GM12874 (cell line): Measurements from ENCODE around the gene PCARE.

ENCODE experiments used
- TF ChIP-seq, protein P1 (sequence below): IDR thresholded peaks from 2 replicates; pipeline ENCODE4 v1.5.1; 2011; ENCODE audit warnings: low read depth, mild to moderate bottlenecking, control low read depth, low read length, moderate library complexity; ENCODE audit not compliant: insufficient read depth

PCARE gene

GRCh38 chr2:29053223-29053622 lies 21.1 kb downstream of the PCARE start:
- TF ChIP-seq, protein P1, sequence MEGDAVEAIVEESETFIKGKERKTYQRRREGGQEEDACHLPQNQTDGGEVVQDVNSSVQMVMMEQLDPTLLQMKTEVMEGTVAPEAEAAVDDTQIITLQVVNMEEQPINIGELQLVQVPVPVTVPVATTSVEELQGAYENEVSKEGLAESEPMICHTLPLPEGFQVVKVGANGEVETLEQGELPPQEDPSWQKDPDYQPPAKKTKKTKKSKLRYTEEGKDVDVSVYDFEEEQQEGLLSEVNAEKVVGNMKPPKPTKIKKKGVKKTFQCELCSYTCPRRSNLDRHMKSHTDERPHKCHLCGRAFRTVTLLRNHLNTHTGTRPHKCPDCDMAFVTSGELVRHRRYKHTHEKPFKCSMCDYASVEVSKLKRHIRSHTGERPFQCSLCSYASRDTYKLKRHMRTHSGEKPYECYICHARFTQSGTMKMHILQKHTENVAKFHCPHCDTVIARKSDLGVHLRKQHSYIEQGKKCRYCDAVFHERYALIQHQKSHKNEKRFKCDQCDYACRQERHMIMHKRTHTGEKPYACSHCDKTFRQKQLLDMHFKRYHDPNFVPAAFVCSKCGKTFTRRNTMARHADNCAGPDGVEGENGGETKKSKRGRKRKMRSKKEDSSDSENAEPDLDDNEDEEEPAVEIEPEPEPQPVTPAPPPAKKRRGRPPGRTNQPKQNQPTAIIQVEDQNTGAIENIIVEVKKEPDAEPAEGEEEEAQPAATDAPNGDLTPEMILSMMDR, result no peak

GRCh38 chr2:29052807-29053206 lies 21.5 kb downstream of the PCARE start:
- TF ChIP-seq, protein P1, result no peak

DNA sequence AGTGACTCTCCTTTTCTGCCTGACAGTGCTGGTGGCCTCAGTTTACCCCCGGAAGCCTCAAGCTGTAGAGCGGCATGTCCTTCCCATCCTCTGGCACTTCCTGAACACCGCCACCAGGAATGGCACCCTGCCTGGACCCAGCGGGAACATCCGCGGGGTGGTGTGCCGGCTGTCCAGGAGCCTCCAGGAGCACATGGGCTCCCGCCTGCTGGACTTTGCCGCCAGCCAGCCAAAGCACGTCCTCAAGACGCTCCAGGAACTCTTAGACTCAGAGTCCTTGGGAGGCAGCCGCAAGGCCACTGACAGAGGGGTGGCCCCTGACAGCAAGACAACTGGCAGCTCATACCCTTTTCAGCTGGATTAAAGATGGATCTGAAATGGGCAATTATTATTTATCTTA lies 22.6 kb downstream of the PCARE start:
- TF ChIP-seq, protein P1, result no peak

GRCh38 chr2:29050591-29050990 lies 23.7 kb downstream of the PCARE start:
- TF ChIP-seq, protein P1, result no peak

GRCh38 chr2:29047083-29047845 lies 27.1 kb downstream of the PCARE start:
- TF ChIP-seq, protein P1, result no peak

DNA sequence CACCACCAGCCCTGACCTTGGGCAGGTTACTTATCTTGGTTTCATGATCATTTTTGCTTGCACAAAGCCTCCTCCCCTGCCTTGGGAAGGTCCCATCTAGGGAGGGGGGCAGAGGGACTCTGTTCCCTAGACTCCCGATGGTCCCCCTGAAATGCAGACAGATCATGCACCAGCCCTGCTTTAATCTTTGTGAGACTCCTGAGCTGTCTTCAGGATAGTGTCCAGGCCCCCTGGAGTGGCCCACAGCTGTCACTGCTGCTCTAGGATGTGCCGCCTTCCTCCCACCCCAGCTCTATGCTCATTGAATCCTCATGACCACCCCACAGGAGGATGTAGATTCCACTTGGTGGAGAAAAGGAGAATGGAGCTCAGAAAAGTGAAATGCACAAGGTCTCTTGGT lies 28.0 kb downstream of the PCARE start:
- TF ChIP-seq, protein P1, result no peak

DNA sequence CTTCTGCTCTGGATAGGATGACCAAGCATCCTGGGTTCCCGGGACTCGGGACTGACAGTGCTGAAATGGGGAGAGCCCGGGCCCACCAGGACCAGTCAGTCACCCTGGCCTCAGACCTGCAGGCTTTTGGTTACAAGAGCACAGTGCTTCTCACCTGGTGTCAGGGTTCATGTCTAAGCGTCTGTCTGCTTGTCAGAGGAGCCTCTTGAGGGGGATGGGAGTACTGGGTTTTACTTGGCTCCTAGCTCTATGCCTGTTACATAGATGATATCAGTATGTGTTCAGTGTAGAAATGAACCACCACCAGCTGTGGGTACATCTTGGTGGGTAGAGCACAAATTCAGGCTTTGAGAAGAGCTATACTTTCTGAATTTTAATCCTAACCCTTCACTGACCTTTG lies 29.9 kb downstream of the PCARE start:
- TF ChIP-seq, protein P1, result no peak
